Femur (tissue), 1 donor: ENCODE results near the gene KLHL15.

Source experiments
- DNase-seq: peaks from one replicate; pipeline ENCODE4 v3.0.0-alpha.2; 2017

Gene KLHL15

DNA sequence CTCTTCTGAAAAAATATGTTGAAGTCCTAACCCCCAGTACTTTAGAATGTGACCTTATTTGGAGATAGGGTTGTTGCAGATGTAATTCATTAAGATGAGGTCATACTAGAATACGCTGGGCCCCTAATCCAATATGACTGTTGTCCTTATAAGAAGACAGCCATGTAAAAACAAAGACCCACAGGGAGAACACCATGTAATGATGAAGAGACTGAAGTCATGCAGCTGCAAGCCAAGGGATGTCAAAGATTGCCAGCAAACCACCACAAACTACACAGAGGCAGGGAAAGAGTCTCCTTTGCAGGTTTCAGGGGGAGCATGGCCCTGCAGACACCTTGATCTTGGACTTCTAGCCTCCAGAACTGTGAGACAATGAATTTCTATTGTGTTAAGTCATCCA is 81.8 kb downstream of the KLHL15 start:
- no peak for DNase-seq

DNA sequence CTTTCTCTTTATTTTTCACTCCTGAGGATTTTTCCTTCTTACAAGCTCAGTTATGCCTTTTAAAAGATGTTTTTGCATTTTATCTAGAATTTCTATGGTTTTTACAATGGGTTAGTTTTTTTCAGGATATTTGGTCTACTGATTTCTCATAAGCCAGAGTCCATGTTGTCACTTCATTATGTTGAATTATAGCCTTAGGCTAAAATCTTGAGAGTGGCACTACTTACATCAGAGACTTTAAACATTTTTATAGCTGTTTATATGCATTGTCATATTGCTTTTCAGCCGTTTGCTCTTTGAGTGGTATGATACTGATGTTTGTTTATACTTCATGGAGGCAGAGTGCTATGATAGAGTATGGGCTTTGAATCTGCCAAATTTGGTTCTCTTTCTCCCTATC is 82.8 kb downstream of the KLHL15 start:
- DNase-seq: no peak

DNA sequence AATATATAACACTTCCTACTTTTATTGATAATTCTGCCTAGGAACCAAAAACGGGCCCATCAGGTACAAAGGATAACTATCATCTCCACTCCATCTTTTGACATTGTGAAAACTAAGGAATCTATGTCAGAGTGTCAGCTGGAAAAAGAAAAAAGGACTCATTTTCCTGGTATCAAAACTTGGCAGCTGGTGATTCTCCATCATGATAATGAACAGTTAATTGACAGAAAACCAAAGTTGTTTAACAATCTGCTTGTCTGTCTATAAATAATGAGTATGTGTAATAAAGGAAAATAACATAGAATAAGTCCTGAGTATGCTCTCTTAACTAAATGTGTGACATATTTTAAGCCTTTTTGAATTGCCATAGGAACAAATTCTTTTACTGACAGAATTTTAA is 87.8 kb downstream of the KLHL15 start:
- no peak for DNase-seq

DNA sequence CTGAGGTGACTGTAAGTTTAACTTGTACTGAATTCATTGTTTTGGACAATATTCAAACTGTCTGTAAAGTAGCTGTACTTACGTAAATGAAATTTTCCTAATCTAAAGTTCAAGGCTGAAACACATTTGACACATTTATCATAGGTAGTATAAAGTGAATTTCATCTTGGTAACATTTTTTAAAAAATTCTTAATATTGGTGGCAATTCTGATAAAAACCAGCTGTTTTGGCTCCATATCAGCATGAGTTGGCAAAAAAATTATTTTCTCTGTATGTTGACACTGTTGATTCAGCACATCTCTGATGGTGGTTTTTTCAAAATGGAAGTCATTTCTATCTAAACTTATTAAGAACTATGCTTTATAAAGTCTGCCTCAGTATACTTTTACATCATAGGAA is 88.3 kb downstream of the KLHL15 start:
- DNase-seq: no peak

DNA sequence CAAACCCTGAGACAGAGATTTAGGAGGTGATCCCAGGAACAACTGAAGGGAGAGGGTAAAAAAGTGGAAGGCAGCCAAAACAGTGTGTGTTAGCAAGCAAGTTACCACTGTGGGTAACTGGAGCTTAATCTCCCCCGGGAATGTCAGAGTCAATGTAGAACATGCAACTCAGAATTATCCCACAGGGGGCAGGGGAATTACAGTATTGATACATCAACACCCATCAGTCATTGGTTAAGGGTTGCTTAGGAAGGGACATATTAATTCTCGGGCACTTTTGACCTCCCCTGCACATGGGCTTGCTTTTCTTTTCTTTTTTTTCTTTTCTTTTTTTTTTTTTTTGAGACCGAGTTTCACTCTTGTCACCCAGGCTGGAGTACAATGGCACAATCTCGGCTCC is 89.9 kb downstream of the KLHL15 start:
- no peak for DNase-seq

DNA sequence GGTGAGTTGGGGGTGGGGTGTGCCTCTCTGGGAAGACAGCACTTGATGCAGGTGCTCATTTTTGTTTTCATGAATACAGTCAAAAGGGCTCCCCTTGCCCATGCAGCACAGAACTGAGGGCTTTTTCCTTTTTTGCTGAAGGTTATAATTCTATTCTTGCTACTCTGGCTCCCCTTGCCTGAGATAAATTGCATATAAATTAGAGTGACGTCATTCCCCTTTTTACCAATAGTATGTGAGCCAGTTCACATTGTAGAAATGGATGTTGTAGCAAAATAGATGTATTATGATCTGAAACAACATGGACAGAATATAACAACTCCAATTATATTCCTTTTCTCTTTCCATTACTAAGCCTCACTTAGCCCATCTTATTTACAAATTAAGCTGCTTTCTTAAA is 90.8 kb downstream of the KLHL15 start:
- no peak for DNase-seq

DNA sequence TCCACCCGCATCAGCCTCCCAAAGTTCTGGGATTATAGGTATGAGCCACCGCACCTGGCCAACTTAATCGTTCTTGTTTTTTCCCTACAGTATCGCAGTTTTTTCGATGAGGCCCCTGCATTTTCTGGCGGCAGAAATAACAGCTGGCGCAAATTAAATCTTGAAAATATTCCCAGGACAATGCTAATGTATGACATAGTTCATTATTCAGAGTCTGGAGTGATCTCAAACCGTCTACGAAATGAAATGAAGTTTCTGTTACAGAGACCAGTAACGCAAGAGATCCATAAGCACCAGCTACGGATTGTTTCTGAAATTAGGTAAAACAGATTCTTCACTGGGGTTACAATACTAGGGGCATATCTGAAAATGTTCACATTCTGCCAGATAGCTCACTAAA is 91.9 kb downstream of the KLHL15 start:
- DNase-seq: peak; percentile 20
